H1 (cell line): Measurements from ENCODE around the gene WDR41. TPM values are rescaled to one million over a fixed set of nuclear protein-coding genes. Genes with fewer than 3 reads are reported as not detected.

Experiments used
- CTCF ChIA-PET: fragments of 300-600 bp; sonication (Branson Sonifier 250); formaldehyde crosslinking; loops from one replicate; lab custom pipeline; 2021; ENCODE audit not compliant: partially characterized antibody; lab: Charles Lee
- POLR2A ChIA-PET: fragments of 300-600 bp; sonication (Branson Sonifier 250); formaldehyde crosslinking; loops from one replicate; lab custom pipeline; 2021; ENCODE audit warnings: inconsistent platforms; ENCODE audit not compliant: partially characterized antibody; lab: Charles Lee
- DNase-seq, 2 experiments: peaks; one replicate each; pipeline versions ENCODE4 v3.0.0 to v3.0.0-alpha.2; 2010 to 2022; ENCODE audit warnings: low spot score in 2 of 2, low read depth in 1 of 2, mixed read lengths in 1 of 2
- FAIRE-seq: peaks from 2 replicates; lab custom pipeline; 2011; peaks lifted over from hg19 to GRCh38; lab: Jason Lieb, UNC
- H2AFZ ChIP-seq: 2 replicates; pipeline ENCODE4 v1.8.1; 2012; ENCODE audit warnings: low read length, inconsistent platforms
- H2AK5ac ChIP-seq: 2 replicates; pipeline ENCODE4 v1.6.1; 2013; ENCODE audit warnings: low read depth, low read length
- H2BK120ac ChIP-seq: replicated peaks from 2 replicates; pipeline ENCODE3; 2013; ENCODE audit warnings: low read depth, low read length, inconsistent platforms
- H2BK12ac ChIP-seq: 2 replicates; pipeline ENCODE4 v1.6.1; 2013; ENCODE audit warnings: low read depth, low read length
- H2BK15ac ChIP-seq: 2 replicates; pipeline ENCODE4 v1.6.1; 2013; ENCODE audit warnings: low read length
- H2BK20ac ChIP-seq: 2 replicates; pipeline ENCODE4 v1.6.1; 2013; ENCODE audit warnings: low read length
- H2BK5ac ChIP-seq: 2 replicates; pipeline ENCODE4 v1.6.1; 2013; ENCODE audit warnings: low read depth, low read length
- H3K14ac ChIP-seq: 2 replicates; pipeline ENCODE4 v1.6.1; 2013; ENCODE audit warnings: inconsistent platforms; ENCODE audit not compliant: insufficient read length
- H3K18ac ChIP-seq: 2 replicates; pipeline ENCODE4 v1.6.1; 2013; ENCODE audit warnings: low read length; ENCODE audit errors: extremely low read depth
- H3K23ac ChIP-seq: 2 replicates; pipeline ENCODE4 v1.6.1; 2013; ENCODE audit warnings: inconsistent platforms; ENCODE audit not compliant: insufficient read length
- H3K23me2 ChIP-seq: 2 replicates; pipeline ENCODE4 v1.6.1; 2013; ENCODE audit warnings: low read depth, low read length
- H3K27ac ChIP-seq: 2 replicates; pipeline ENCODE4 v1.6.1; 2011; ENCODE audit warnings: low read depth, low read length, inconsistent platforms
- H3K27me3 ChIP-seq, 4 experiments: replicated peaks in 1 of 4; 1 replicate in 1 of 4; 2 replicates in 3 of 4; pipeline versions ENCODE4 v1.6.1 to v1.8.1; 2011 to 2013; ENCODE audit warnings: low read length in 3 of 4, mild to moderate bottlenecking in 3 of 4, inconsistent platforms in 2 of 4, mixed read lengths in 2 of 4, moderate library complexity in 1 of 4; ENCODE audit not compliant: control insufficient read depth in 3 of 4, insufficient read depth in 3 of 4; ENCODE audit errors: extremely low read depth in 1 of 4
- H3K36me3 ChIP-seq, 4 experiments: 2 replicates each; pipeline versions ENCODE4 v1.6.1 to v1.8.1; 2011 to 2013; ENCODE audit warnings: mild to moderate bottlenecking in 4 of 4, low read length in 3 of 4, moderate library complexity in 2 of 4, control low read depth in 1 of 4, inconsistent platforms in 1 of 4; ENCODE audit not compliant: insufficient read depth in 4 of 4, control insufficient read depth in 2 of 4
- H3K4ac ChIP-seq: replicated peaks from 2 replicates; pipeline ENCODE3; 2013; ENCODE audit warnings: low read length, low read depth, mixed read lengths, inconsistent platforms; ENCODE audit not compliant: insufficient read length
- H3K4me1 ChIP-seq, 4 experiments: replicated peaks in 1 of 4; 1 replicate in 1 of 4; 2 replicates in 3 of 4; pipeline versions ENCODE4 v1.6.1 to v1.8.1; 2011 to 2013; ENCODE audit warnings: low read length in 3 of 4, inconsistent platforms in 2 of 4, mixed read lengths in 1 of 4; ENCODE audit not compliant: insufficient read depth in 4 of 4, control insufficient read depth in 3 of 4
- H3K4me2 ChIP-seq, 2 experiments: 2 replicates each; pipeline versions ENCODE4 v1.6.1 to v1.8.1; 2011 to 2013; ENCODE audit warnings: low read depth in 2 of 2, low read length in 2 of 2, control low read depth in 1 of 2, inconsistent platforms in 1 of 2, mild to moderate bottlenecking in 1 of 2; ENCODE audit not compliant: insufficient read depth in 1 of 2
- H3K4me3 ChIP-seq, 4 experiments: fragments of 200-600, 300-600 bp in 1 of 4; sonication (generic), shearing (Covaris generic), sonication (Bioruptor Twin) in 1 of 4; 2 replicates each; pipeline versions ENCODE4 v1.5.1 to v1.8.1; 2011 to 2016; ENCODE audit warnings: low read length in 4 of 4, low read depth in 3 of 4, control low read depth in 2 of 4, inconsistent platforms in 2 of 4, mild to moderate bottlenecking in 2 of 4, mixed read lengths in 1 of 4, moderate library complexity in 1 of 4; ENCODE audit not compliant: insufficient read depth in 2 of 4; ENCODE audit errors: extremely low read depth in 1 of 4
- H3K56ac ChIP-seq: replicated peaks from 2 replicates; pipeline ENCODE3; 2013; ENCODE audit warnings: low read depth, mild to moderate bottlenecking, mixed read lengths, low read length, inconsistent platforms; ENCODE audit not compliant: insufficient read length
- H3K79me1 ChIP-seq: 2 replicates; pipeline ENCODE4 v1.6.1; 2013; ENCODE audit warnings: low read depth, low read length, control low read depth
- H3K79me2 ChIP-seq, 2 experiments: 2 replicates each; pipeline versions ENCODE4 v1.6.1 to v1.8.1; 2012 to 2013; ENCODE audit warnings: low read length in 2 of 2, mild to moderate bottlenecking in 2 of 2, inconsistent platforms in 1 of 2; ENCODE audit not compliant: insufficient read depth in 2 of 2, control insufficient read depth in 1 of 2
- H3K9ac ChIP-seq, 4 experiments: replicated peaks in 1 of 4; 1 replicate in 1 of 4; 2 replicates in 3 of 4; pipeline versions ENCODE4 v1.6.1 to v1.8.1; 2011 to 2013; ENCODE audit warnings: low read depth in 3 of 4, low read length in 3 of 4, control low read depth in 2 of 4, mild to moderate bottlenecking in 2 of 4, moderate library complexity in 2 of 4, inconsistent platforms in 1 of 4; ENCODE audit errors: extremely low read depth in 1 of 4
- H3K9me3 ChIP-seq, 2 experiments: 2 replicates each; pipeline versions ENCODE4 v1.6.1 to v1.8.1; 2012 to 2013; ENCODE audit warnings: mild to moderate bottlenecking in 2 of 2, moderate library complexity in 2 of 2, control low read depth in 1 of 2, inconsistent platforms in 1 of 2, low read depth in 1 of 2, low read length in 1 of 2, mixed read lengths in 1 of 2; ENCODE audit not compliant: insufficient read depth in 2 of 2
- H4K20me1 ChIP-seq, 2 experiments: replicated peaks in 1 of 2; 2 replicates each; pipeline versions ENCODE3 to v1.8.1; 2011 to 2013; ENCODE audit warnings: inconsistent platforms in 2 of 2, low read length in 2 of 2, mild to moderate bottlenecking in 1 of 2; ENCODE audit not compliant: insufficient read depth in 2 of 2, control insufficient read depth in 1 of 2
- H4K5ac ChIP-seq: 2 replicates; pipeline ENCODE4 v1.6.1; 2013; ENCODE audit warnings: low read length, low read depth, mixed read lengths, inconsistent platforms; ENCODE audit not compliant: insufficient read length
- H4K8ac ChIP-seq: 2 replicates; pipeline ENCODE4 v1.8.0; 2013; ENCODE audit warnings: mild to moderate bottlenecking, moderate library complexity, low read length, inconsistent platforms; ENCODE audit not compliant: insufficient read depth; ENCODE audit errors: extremely low read depth
- H4K91ac ChIP-seq: replicated peaks from 2 replicates; pipeline ENCODE3; 2013; ENCODE audit warnings: low read length, mixed read lengths, inconsistent platforms; ENCODE audit not compliant: insufficient read length
- TAF7 ChIP-seq: optimal IDR thresholded peaks from 2 replicates; pipeline ENCODE3; 2011; ENCODE audit warnings: low read depth, mild to moderate bottlenecking, inconsistent platforms, low read length, moderate library complexity, borderline replicate concordance
- WGBS, 2 experiments: shearing (Covaris generic) in 1 of 2; methylation state at CpG; one replicate each; pipeline versions ENCODE4 v1.1.6 to v1.1.7; 2013 to 2015; ENCODE audit warnings: low lambda C conversion rate in 2 of 2, mixed read lengths in 2 of 2, inconsistent platforms in 1 of 2, low coverage in 1 of 2, missing lambda C conversion rate in 1 of 2; ENCODE audit not compliant: insufficient replicate concordance in 2 of 2, insufficient coverage in 1 of 2, insufficient read length in 1 of 2; ENCODE audit errors: extremely low coverage in 1 of 2, missing lambda C conversion rate in 1 of 2; 5-methylcytosine and 5-hydroxymethylcytosine counted together
- polyA plus RNA-seq, 7 experiments: library from polyadenylated mRNA; depleted of rRNA in 3 of 7; stranded (reverse) in 5 of 7; unstranded in 2 of 7; fragments of >200 nt in 5 of 7; fragments of 200-250 nt in 2 of 7; gene quantifications; 1 replicate in 5 of 7; 2 replicates in 1 of 7; 4 replicates in 1 of 7; pipeline versions ENCODE4 v1.2.1 to v1.2.3, GENCODE V29; 2011 to 2013; ENCODE audit warnings: missing spikeins in 2 of 7, mixed read lengths in 2 of 7
- total RNA-seq: library from RNA; stranded (reverse); fragmentation: NEBNext Ultra II Directional; extraction: Animal tissue kit (Norgen Biotek cat#: 25700); gene quantifications from 2 replicates; pipeline ENCODE4 v1.2.1, GENCODE V29; 2021

The WDR41 gene
- total and polyA plus RNA-seq, 2 of the 8 experiments (the other 6 are each of a cell fraction or from before 2014, with no cell fraction given), result 16.4 to 44.9 TPM

GRCh38 chr5:77438071-77438470, 54.0 kb downstream of the WDR41 start:
- no peaks in the 10 kb centered on the region for H3K79me2 ChIP-seq
- FAIRE-seq (no peak), DNase-seq (no peak)
- peaks cover 0 to 5% (median 0%) of the 10 kb centered on the region in 4 experiments; a peak in 2 of 8 replicates for H3K36me3 ChIP-seq
- H3K23me2 ChIP-seq, result no peaks in the 10 kb centered on the region
- no peak overlapping the region for H3K4me3 ChIP-seq
- no peak overlapping the region for H3K4ac ChIP-seq
- ChIA-PET POLR2A (no interaction called here), CTCF (interaction anchor here (1.2 to 3.8 kb wide), 6 partner anchors 20 to 351 kb away, joined by 3 to 20 read pairs (median 8); no protein-coding TSS in a partner anchor)
- no peaks in the 10 kb centered on the region for H3K4me1 ChIP-seq
- no peak overlapping the region for H2BK5ac ChIP-seq
- H2AK5ac ChIP-seq, result no peak overlapping the region
- no peak overlapping the region for H4K91ac ChIP-seq
- H3K56ac ChIP-seq, result no peak overlapping the region
- H4K8ac ChIP-seq, result no peak overlapping the region
- H2BK12ac ChIP-seq, result no peak overlapping the region
- H3K27ac ChIP-seq, result no peak overlapping the region
- no peak overlapping the region for H2BK20ac ChIP-seq
- no peak overlapping the region for H3K14ac ChIP-seq
- no peaks in the 10 kb centered on the region for H3K9me3 ChIP-seq
- no peak overlapping the region for H3K4me2 ChIP-seq
- H3K79me1 ChIP-seq, result no peaks in the 10 kb centered on the region
- H3K23ac ChIP-seq, result no peak overlapping the region
- no peaks in the 10 kb centered on the region for H3K27me3 ChIP-seq
- no peak overlapping the region for H2AFZ ChIP-seq
- H4K5ac ChIP-seq, result no peak overlapping the region
- H2BK15ac ChIP-seq, result no peak overlapping the region
- no peak overlapping the region for H3K9ac ChIP-seq
- H2BK120ac ChIP-seq, result no peak overlapping the region
- 74% methylated on average over 3 of the region's 3 CpGs; no CpG with 5 or more reads in 1 of the 2 experiments for WGBS, 2 experiments
- no peaks in the 10 kb centered on the region for H4K20me1 ChIP-seq
- H3K18ac ChIP-seq, result no peak overlapping the region
- no peak for TF ChIP-seq TAF7
